Glutamatergic neuron (in vitro differentiated cells): ENCODE data around the gene LSMEM2. TPM values are rescaled to one million over a fixed set of nuclear protein-coding genes. Genes with fewer than 3 reads are reported as not detected.

ENCODE experiments used
- DNase-seq: peaks from one replicate; pipeline ENCODE4 v3.0.0; 2022
- H3K27ac Mint-ChIP-seq: one replicate; pipeline ENCODE4 v1.8.0; 2020; ENCODE audit warnings: mild to moderate bottlenecking, mixed read lengths, inconsistent platforms; ENCODE audit not compliant: unreplicated experiment
- H3K27me3 Mint-ChIP-seq: one replicate; pipeline ENCODE4 v1.8.0; 2020; ENCODE audit warnings: mild to moderate bottlenecking, moderate library complexity, mixed read lengths, inconsistent platforms; ENCODE audit not compliant: unreplicated experiment
- H3K36me3 Mint-ChIP-seq: one replicate; pipeline ENCODE4 v1.8.0; 2020; ENCODE audit warnings: mild to moderate bottlenecking, mixed read lengths, inconsistent platforms; ENCODE audit not compliant: unreplicated experiment
- H3K4me1 Mint-ChIP-seq: one replicate; pipeline ENCODE4 v1.8.0; 2020; ENCODE audit warnings: mild to moderate bottlenecking, low read depth, mixed read lengths, inconsistent platforms; ENCODE audit not compliant: unreplicated experiment
- H3K4me3 Mint-ChIP-seq: one replicate; pipeline ENCODE4 v1.8.0; 2020; ENCODE audit warnings: mild to moderate bottlenecking, mixed read lengths, inconsistent platforms; ENCODE audit not compliant: unreplicated experiment
- H3K9me3 Mint-ChIP-seq: one replicate; pipeline ENCODE4 v1.8.0; 2020; ENCODE audit warnings: mild to moderate bottlenecking, moderate library complexity, mixed read lengths, inconsistent platforms; ENCODE audit not compliant: unreplicated experiment
- total RNA-seq: library from RNA; stranded (reverse); fragmentation: NEBNext Ultra II Directional; extraction: Animal tissue kit (Norgen Biotek cat#: 25700); gene quantifications from one replicate; pipeline ENCODE4 v1.2.1, GENCODE V29; 2021; ENCODE audit not compliant: unreplicated experiment
- TF ChIP-seq, protein P1 (sequence below): fragments of 200-600 bp; sonication (generic); IDR thresholded peaks from one replicate; pipeline ENCODE4 v1.5.0; 2021; ENCODE audit not compliant: partially characterized antibody, unreplicated experiment

The LSMEM2 gene
- total RNA-seq, 1 donor from 2014 or later, result not detected

DNA sequence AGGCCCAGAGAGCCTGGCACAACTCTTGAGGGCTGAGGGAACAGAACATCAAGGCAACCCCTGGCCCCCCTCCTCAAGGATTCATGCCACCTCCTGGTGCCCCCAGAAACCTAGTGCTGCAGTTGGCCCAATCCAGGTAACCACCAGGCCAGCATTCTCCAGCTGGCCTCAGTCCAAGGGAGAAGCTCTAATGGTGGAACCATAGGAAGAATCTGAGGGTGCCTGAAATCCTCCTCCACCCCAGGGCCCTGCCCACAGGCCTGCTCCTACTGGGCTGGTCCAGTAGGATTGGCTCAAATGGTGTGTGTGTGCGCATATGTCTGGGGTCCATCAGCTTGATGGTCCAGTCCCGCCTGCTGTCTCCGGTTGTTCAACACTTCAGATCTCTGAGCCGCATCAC is 35.9 kb downstream of the LSMEM2 start:
- Mint-ChIP-seq H3K27ac (no peak overlapping the region), H3K4me3 (no peak overlapping the region), H3K27me3 (peaks cover 9% of the 10 kb centered on the region), H3K4me1 (peaks cover 5% of the 10 kb centered on the region), H3K9me3 (peaks cover 3% of the 10 kb centered on the region), H3K36me3 (peaks cover 8% of the 10 kb centered on the region)
- DNase-seq, result no peak
- TF ChIP-seq, protein P1, sequence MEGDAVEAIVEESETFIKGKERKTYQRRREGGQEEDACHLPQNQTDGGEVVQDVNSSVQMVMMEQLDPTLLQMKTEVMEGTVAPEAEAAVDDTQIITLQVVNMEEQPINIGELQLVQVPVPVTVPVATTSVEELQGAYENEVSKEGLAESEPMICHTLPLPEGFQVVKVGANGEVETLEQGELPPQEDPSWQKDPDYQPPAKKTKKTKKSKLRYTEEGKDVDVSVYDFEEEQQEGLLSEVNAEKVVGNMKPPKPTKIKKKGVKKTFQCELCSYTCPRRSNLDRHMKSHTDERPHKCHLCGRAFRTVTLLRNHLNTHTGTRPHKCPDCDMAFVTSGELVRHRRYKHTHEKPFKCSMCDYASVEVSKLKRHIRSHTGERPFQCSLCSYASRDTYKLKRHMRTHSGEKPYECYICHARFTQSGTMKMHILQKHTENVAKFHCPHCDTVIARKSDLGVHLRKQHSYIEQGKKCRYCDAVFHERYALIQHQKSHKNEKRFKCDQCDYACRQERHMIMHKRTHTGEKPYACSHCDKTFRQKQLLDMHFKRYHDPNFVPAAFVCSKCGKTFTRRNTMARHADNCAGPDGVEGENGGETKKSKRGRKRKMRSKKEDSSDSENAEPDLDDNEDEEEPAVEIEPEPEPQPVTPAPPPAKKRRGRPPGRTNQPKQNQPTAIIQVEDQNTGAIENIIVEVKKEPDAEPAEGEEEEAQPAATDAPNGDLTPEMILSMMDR, result no peak

DNA sequence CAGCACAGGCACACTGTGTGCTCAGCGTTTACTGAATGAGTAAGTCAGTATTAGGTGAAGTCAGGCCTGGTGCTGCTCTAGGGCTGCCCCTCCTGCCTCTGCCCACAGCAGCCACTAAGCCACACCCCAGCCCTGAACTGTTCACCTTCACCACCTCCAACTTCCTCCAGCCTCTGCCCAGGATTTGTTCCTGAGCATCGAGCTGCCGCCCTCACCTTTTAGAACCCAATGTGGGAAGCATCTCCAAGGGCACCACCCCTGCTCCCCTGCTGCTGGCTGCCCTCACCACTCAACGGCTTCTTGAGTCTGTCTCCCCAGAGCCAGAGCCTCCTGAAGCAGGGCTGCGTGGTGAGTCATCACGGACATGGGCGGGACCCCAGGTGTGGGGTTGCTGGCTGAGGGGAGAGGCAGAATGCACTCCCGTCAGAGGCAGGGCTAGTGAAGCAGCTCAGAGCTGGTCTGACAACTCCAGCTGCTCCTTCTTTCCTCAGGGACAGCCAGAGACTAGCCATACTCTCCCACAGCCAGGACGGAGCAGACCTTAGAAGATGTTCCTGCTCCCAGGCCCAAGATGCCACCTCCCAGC is 37.9 kb downstream of the LSMEM2 start:
- no peak for DNase-seq
- peaks cover 16% of the 10 kb centered on the region for H3K27me3 Mint-ChIP-seq
- TF ChIP-seq, protein P1, result no peak
- no peak overlapping the region for H3K4me3 Mint-ChIP-seq
- H3K36me3 Mint-ChIP-seq, result peaks cover 6% of the 10 kb centered on the region
- H3K4me1 Mint-ChIP-seq, result peaks cover 12% of the 10 kb centered on the region
- H3K27ac Mint-ChIP-seq, result no peak overlapping the region
- peaks cover 3% of the 10 kb centered on the region for H3K9me3 Mint-ChIP-seq

DNA sequence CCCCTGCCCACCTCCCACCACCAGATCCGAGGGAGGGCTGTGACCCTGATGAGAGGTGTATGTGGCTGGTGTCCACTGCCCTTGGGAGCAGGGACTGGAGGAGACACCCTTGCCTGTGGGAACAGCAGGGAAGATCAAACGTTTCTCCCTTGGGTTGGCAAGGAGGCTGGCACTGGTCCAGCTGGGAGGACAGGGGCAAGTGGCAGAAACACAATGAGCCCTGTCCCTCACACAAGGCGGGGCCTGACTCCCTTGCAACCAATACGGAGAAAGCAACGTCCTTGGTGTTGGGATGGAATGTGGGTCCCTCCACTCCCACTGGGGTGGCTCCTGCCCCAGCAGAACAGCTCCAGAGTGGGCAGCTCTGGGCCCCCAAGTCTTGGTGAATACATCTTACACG is 38.4 kb downstream of the LSMEM2 start:
- no peak overlapping the region for H3K27ac Mint-ChIP-seq
- H3K9me3 Mint-ChIP-seq, result peaks cover 3% of the 10 kb centered on the region
- TF ChIP-seq, protein P1, result no peak
- H3K4me3 Mint-ChIP-seq, result peak overlapping the region; percentile 9
- H3K4me1 Mint-ChIP-seq, result peaks cover 12% of the 10 kb centered on the region
- no peak for DNase-seq
- H3K36me3 Mint-ChIP-seq, result peaks cover 6% of the 10 kb centered on the region
- peaks cover 16% of the 10 kb centered on the region for H3K27me3 Mint-ChIP-seq

DNA sequence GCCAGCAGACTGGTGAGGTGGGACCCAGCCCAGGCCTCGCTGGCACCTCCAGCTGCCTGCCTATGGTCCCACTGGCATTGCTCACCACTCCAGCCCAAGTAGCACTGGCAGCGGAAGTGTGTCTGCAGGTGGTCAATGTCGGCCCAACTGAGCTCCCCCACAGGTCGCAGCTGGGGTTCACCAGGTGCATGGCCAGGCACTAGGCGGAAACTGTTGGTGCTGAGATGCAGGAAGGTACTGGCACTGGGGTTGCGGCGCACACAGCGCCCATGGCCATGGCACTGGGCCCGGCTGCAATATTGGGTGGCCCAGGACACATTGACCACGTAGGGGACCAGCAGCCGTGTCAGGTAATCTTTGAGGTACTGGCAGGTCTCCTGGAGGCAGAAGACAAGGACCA is 39.3 kb downstream of the LSMEM2 start:
- peaks cover 12% of the 10 kb centered on the region for H3K4me1 Mint-ChIP-seq
- peaks cover 15% of the 10 kb centered on the region for H3K27me3 Mint-ChIP-seq
- H3K4me3 Mint-ChIP-seq, result no peak overlapping the region
- H3K36me3 Mint-ChIP-seq, result peaks cover 6% of the 10 kb centered on the region
- H3K9me3 Mint-ChIP-seq, result peaks cover 5% of the 10 kb centered on the region
- H3K27ac Mint-ChIP-seq, result no peak overlapping the region
- TF ChIP-seq, protein P1, result no peak
- DNase-seq, result no peak

DNA sequence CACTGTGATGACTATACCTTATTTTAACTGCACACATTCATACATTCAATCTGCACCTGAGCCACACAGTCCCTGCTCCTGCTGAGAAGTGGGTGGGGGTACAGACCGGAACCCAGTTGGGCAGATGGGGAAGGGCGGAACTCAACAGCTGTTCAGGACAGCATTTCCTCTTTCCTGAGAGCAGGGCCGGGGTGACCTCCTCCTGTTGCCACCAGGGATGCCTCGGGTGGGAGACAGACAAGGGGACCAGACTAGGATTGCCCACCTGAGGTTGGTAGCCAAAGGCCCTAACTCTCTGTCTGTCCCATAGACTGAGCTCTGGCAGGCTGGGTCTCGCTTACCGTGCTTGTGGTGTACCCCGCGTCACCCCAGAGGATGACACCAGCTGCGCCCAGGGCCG is 39.7 kb downstream of the LSMEM2 start:
- peak overlapping the region; percentile 52 for H3K4me3 Mint-ChIP-seq
- H3K36me3 Mint-ChIP-seq, result peaks cover 4% of the 10 kb centered on the region
- peaks cover 14% of the 10 kb centered on the region for H3K27me3 Mint-ChIP-seq
- peaks cover 12% of the 10 kb centered on the region for H3K4me1 Mint-ChIP-seq
- H3K27ac Mint-ChIP-seq, result no peak overlapping the region
- no peak for DNase-seq
- H3K9me3 Mint-ChIP-seq, result peaks cover 4% of the 10 kb centered on the region
- TF ChIP-seq, protein P1, result no peak
